NCI-H345 (cell line): ENCODE measurements around the gene HTRA3.

ENCODE experiments used
- DNase-seq: peaks from one replicate; lab custom pipeline; 2025; lab: John Stamatoyannopoulos, UW

HTRA3 gene

GRCh38 chr4:8280876-8281440, 11.4 kb downstream of the HTRA3 start:
- DNase-seq: no peak

- no peak for DNase-seq
Observed at GRCh38 chr4:8281519-8282133, 12.1 kb downstream of the HTRA3 start.

GRCh38 chr4:8282134-8282641, 12.6 kb downstream of the HTRA3 start:
- no peak for DNase-seq

- no peak for DNase-seq
Observed at GRCh38 chr4:8282742-8283141, 13.2 kb downstream of the HTRA3 start.

DNA sequence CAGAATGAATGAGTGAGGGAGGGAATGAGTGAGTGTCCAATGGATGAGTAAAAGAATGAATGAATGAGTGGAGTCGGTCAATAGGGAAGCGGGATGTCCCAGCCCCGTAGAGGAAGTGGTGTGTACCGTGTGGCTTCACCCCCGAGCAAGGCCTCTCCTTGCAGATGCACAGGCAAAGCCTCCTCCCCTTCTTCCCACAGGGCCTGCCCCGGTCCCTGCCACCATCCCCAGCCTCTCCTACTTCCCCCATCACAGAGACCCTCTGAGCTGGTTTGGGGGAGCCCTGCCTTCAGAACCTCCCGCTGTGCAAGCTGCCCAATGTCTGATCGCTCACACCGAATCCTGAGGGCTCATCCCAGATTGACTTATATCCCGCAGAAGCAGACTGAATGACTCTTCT, 13.6 kb downstream of the HTRA3 start:
- no peak for DNase-seq

DNA sequence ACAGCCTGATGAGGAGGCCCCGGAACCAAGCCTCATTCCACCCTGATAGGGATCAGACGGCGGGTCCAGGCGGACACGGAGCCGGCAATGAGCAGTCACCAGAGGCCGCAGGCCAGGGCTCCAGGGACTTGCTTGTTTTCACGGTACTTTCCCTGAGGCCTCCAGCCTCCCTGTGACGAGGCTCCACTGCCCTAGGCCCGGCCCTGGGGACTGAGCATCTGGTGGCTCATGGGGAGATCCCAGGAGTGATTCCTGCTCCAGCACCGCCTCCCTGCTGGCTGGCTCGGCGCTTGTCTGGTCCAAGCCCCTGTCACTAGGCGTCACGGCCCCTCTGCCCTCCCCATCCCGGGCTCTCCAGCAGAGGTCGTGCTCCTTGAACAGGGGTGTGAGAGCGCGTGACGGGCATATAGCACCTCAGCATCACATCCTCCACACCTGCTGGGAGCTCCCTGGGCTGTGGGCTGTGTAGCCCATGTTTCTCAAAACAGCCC, 14.1 kb downstream of the HTRA3 start:
- DNase-seq: no peak

- DNase-seq: no peak
Observed at GRCh38 chr4:8284391-8284790, 14.8 kb downstream of the HTRA3 start.

- no peak for DNase-seq
Observed at GRCh38 chr4:8285143-8285975, 15.8 kb downstream of the HTRA3 start.

DNA sequence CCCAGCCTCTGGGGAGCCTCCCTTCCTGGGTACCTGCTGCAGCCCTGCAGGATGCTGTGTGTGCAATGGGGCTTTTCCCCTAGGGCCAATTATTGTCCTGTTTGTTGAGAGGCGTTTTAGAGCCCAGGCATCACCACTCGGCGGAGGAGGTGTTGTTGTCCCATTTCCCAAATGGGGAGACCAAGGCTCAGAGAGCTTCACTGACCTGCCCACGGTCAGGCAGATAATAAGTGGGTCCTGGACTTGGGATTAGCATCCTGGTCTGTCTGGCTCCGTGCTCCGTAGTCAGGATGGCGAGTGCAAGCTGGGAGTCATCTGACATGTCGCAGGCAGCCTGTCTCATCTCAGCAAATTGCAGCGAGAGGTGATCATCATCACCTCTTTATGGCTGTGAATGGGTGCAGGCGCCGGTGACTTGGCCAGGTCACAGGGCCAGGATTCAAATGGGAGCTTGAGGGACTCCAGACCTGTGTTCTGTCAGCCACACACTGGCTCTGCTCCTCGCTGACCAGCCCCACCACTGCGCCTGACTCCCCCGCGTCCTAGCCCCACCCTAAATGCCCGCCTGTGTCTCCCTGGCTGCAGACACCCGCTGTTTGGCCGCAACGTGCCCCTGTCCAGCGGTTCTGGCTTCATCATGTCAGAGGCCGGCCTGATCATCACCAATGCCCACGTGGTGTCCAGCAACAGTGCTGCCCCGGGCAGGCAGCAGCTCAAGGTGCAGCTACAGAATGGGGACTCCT, 16.6 kb downstream of the HTRA3 start:
- DNase-seq: no peak

DNA sequence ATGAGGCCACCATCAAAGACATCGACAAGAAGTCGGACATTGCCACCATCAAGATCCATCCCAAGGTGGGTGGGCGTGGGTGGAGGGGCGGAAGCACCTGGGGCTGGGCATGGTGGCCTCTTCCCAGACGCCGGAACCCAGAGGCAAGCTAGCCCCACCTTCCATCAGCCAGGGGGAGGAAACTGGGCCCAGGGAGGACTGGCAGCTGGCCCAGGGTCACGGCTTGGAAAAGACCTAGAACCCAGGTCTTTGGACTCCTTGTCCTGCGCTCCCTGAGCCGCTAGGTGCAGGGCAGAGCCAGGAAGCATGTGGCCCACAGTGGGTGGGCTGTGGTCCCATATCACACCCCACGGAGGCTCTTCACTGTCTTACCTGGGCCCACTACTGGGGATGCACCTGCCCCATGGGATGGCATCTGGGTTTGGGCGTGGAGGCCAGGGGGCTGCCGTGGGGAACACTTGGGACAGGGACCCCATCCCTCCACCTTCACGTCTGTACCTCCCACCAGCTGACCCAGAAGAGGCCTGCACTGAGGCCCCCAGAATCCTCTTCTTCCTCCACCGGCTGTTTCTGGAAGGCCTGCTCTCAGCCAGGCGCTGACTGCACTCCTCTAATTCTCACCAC, 17.3 kb downstream of the HTRA3 start:
- DNase-seq: no peak

GRCh38 chr4:8287343-8288280, 18.1 kb downstream of the HTRA3 start:
- DNase-seq: no peak

DNA sequence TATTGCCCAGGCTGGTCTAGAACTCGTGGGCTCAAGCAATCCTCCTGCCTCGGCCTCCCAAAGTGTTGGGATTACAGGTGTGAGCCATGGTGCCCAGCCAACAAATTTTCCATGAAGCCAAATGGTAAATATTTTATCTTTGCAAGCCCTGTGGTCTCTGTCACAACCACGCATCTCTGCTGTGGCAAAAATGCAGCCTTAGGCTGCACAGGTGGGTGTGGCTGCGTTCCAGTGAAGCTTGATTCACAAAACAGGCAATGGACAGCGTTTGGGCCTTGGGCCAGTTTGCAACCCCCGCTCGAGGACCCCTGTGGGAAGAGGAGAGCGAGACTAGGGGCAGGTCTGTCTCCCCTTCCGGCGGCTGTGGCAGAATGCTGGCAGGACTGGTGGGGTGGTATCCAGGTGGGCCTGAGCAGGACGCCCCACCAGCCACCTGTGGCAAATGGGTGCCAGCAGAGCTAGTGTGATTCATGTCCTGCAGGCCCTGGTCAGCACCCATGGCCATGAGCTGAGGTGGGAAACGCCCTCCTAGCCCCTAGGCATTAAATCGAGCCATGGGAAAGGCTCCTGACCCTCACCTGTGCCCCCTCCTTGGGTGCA, 19.7 kb downstream of the HTRA3 start:
- no peak for DNase-seq

GRCh38 chr4:8289956-8290700, 20.6 kb downstream of the HTRA3 start:
- no peak for DNase-seq

GRCh38 chr4:8290701-8290970, 21.1 kb downstream of the HTRA3 start:
- no peak for DNase-seq

- no peak for DNase-seq
Observed at GRCh38 chr4:8291036-8291682, 21.6 kb downstream of the HTRA3 start.

GRCh38 chr4:8291701-8292477, 22.3 kb downstream of the HTRA3 start:
- no peak for DNase-seq

GRCh38 chr4:8292478-8293107, 23.0 kb downstream of the HTRA3 start:
- no peak for DNase-seq
